Uterus (tissue), 4 donors: Measurements from ENCODE around the gene ATF4. TPM values are rescaled to one million over a fixed set of nuclear protein-coding genes. Genes with fewer than 3 reads are reported as not detected.

Experiments used
- DNase-seq, 2 donors: peaks; one replicate each; pipeline ENCODE4 v3.0.0-alpha.2; 2019 to 2020
- H3K27ac ChIP-seq, 2 donors: fragments of 200-600 bp; sonication (generic); 1 replicate in 1 of 2; 2 replicates in 1 of 2; pipeline ENCODE4 v1.5.1; 2016 to 2018
- H3K27me3 ChIP-seq, 2 donors: fragments of 200-600 bp; sonication (generic); one replicate each; pipeline ENCODE4 v1.5.1; 2018 to 2019; ENCODE audit warnings: control low read depth in 1 of 2
- H3K36me3 ChIP-seq, 2 donors: fragments of 200-600 bp; sonication (generic); one replicate each; pipeline ENCODE4 v1.5.1; 2019; ENCODE audit warnings: control low read depth in 1 of 2
- H3K4me1 ChIP-seq, 2 donors: fragments of 200-600 bp; sonication (generic); one replicate each; pipeline ENCODE4 v1.5.1; 2018 to 2019; ENCODE audit warnings: control low read depth in 1 of 2
- H3K4me3 ChIP-seq, 2 donors: fragments of 200-600 bp; sonication (generic); 1 replicate in 1 of 2; 2 replicates in 1 of 2; pipeline ENCODE4 v1.5.1; 2018 to 2019; ENCODE audit warnings: mild to moderate bottlenecking in 1 of 2
- H3K9me3 ChIP-seq, 2 donors: fragments of 200-600 bp; sonication (generic); one replicate each; pipeline ENCODE4 v1.5.1; 2019; ENCODE audit warnings: control low read depth in 1 of 2
- CTCF ChIP-seq, 4 experiments: fragments of 200-600 bp in 2 of 4; fragments of 450-650 bp in 2 of 4; sonication (generic) in 2 of 4; IDR thresholded peaks; one replicate each; pipeline ENCODE4 v1.5.1; 2016 to 2019; ENCODE audit warnings: antibody characterized with exemption in 4 of 4, mild to moderate bottlenecking in 2 of 4, moderate library complexity in 1 of 4
- POLR2A ChIP-seq, 2 donors: fragments of 450-650 bp; IDR thresholded peaks; one replicate each; pipeline ENCODE4 v1.6.1; 2016; ENCODE audit warnings: antibody characterized with exemption in 2 of 2, mild to moderate bottlenecking in 1 of 2, moderate library complexity in 1 of 2
- intact Hi-C: fragments of 100-400 bp; cut with DNase I; formaldehyde crosslinking; loops from one replicate; pipeline ENCODE4 v1.15.1; 2023; ENCODE audit warnings: low total_unique reads
- total RNA-seq, 4 donors: library from RNA; depleted of rRNA in 3 of 4; stranded (reverse); fragments of >200 nt in 3 of 4; gene quantifications; one replicate each; pipeline versions ENCODE4 v1.1.0 to v1.2.4, GENCODE V29; 2014 to 2023
- donor health status: DM: yes; HTN: yes; CAD: no.

The ATF4 gene
- total RNA-seq, 4 donors from 2014 or later, result 105 to 351 (median 293) TPM

- intact Hi-C loops, result no loop called here
- Histone ChIP-seq H3K27me3 (peaks cover 0 to 3% of the 10 kb centered on the region in 2 donors), H3K27ac (no peak overlapping the region)
Observed at GRCh38 chr22:39543095-39543494, 22.7 kb downstream of the ATF4 start.

GRCh38 chr22:39545386-39546365 lies 25.3 kb downstream of the ATF4 start:
- H3K27me3 ChIP-seq, result peaks cover 0 to 3% of the 10 kb centered on the region in 2 donors
- no peak overlapping the region for H3K4me3 ChIP-seq
- no peaks in the 10 kb centered on the region for H3K36me3 ChIP-seq
- no peak overlapping the region for H3K27ac ChIP-seq
- no peaks in the 10 kb centered on the region for H3K9me3 ChIP-seq
- DNase-seq, result no peak
- no peaks in the 10 kb centered on the region for H3K4me1 ChIP-seq
- TF ChIP-seq POLR2A (IDR thresholded peaks at IDR 0.05) (no peak), CTCF (IDR thresholded peaks at IDR 0.05) (no peak)
- intact Hi-C loops, result no loop called here

More at GRCh38 chr22:39543095-39543494, 22.7 kb downstream of the ATF4 start:
- no peak for TF ChIP-seq CTCF (IDR thresholded peaks at IDR 0.05)
- no peak overlapping the region for H3K4me3 ChIP-seq
- no peaks in the 10 kb centered on the region for H3K36me3 ChIP-seq
- DNase-seq, result no peak
- H3K9me3 ChIP-seq, result no peaks in the 10 kb centered on the region
- H3K4me1 ChIP-seq, result no peaks in the 10 kb centered on the region

GRCh38 chr22:39546889-39547586 lies 26.7 kb downstream of the ATF4 start:
- TF ChIP-seq CTCF (IDR thresholded peaks at IDR 0.05), result no peak
- TF ChIP-seq POLR2A (IDR thresholded peaks at IDR 0.05), result no peak
- Histone ChIP-seq H3K4me3 (no peak overlapping the region), H3K27me3 (peaks cover 0 to 3% of the 10 kb centered on the region in 2 donors), H3K27ac (no peak overlapping the region), H3K9me3 (no peaks in the 10 kb centered on the region), H3K4me1 (no peaks in the 10 kb centered on the region), H3K36me3 (no peaks in the 10 kb centered on the region)
- intact Hi-C loops, result no loop called here
- DNase-seq, result no peak

GRCh38 chr22:39547587-39547947 lies 27.2 kb downstream of the ATF4 start:
- TF ChIP-seq POLR2A (IDR thresholded peaks at IDR 0.05) (no peak), CTCF (IDR thresholded peaks at IDR 0.05) (no peak)
- intact Hi-C loops, result no loop called here
- H3K9me3 ChIP-seq, result no peaks in the 10 kb centered on the region
- peaks cover 0 to 3% of the 10 kb centered on the region in 2 donors for H3K27me3 ChIP-seq
- H3K4me1 ChIP-seq, result no peaks in the 10 kb centered on the region
- no peak overlapping the region for H3K27ac ChIP-seq
- no peak overlapping the region for H3K4me3 ChIP-seq
- no peak for DNase-seq
- no peaks in the 10 kb centered on the region for H3K36me3 ChIP-seq

GRCh38 chr22:39553429-39553828 lies 33.1 kb downstream of the ATF4 start:
- Histone ChIP-seq H3K4me1 (peaks cover 0 to 11% of the 10 kb centered on the region in 2 donors), H3K27me3 (peaks cover 10 to 17% of the 10 kb centered on the region in 2 donors), H3K36me3 (no peaks in the 10 kb centered on the region), H3K9me3 (no peaks in the 10 kb centered on the region), H3K4me3 (no peak overlapping the region), H3K27ac (no peak overlapping the region)
- TF ChIP-seq POLR2A (IDR thresholded peaks at IDR 0.05), result no peak
- TF ChIP-seq CTCF (IDR thresholded peaks at IDR 0.05), result no peak
- DNase-seq, result no peak
- intact Hi-C loops, result no loop called here
